ENCODE data around the gene UCMA. TPM values are rescaled to one million over a fixed set of nuclear protein-coding genes. Genes with fewer than 3 reads are reported as not detected.

UCMA gene
- total and polyA plus RNA-seq, 9 of the 15 experiments (the other 6 are each of a cell fraction or from before 2014, with no cell fraction given): not detected

DNA sequence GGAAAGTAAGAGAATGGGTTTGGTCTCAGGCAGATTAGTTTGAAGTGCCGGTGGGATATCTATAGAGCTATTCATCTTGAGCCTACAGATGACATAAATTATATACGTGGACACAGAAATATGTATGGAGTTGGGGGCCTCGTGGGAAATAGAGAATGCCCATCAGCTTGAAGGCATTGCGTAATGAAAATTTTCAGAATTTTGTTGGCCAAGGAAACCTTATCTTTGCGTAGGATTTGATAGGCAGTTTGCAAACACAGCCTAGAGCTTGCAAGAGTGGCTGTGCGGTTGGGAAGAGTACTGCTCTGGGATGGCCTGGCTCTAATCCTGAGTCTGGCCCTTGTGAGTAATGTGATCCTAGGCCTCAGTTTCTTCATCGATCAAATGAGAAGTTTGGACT lies 40.5 kb downstream of the UCMA start:
- Histone ChIP-seq H3K27ac (ENCODE audit: extremely low read depth, low read depth, low read length) (no peak overlapping the region), H4K20me1 (replicated peaks; ENCODE audit: control insufficient read depth, insufficient read depth, low read length) (no peaks in the 10 kb centered on the region), H3K79me2 (ENCODE audit: control insufficient read depth, insufficient read depth, low read length) (no peaks in the 10 kb centered on the region), H2AFZ (ENCODE audit: low read depth, low read length) (no peak overlapping the region), H3K4me2 (ENCODE audit: insufficient read depth, low read length) (no peak overlapping the region), H3K36me3 (ENCODE audit: control insufficient read depth, insufficient read depth, low read length) (peaks cover 95% of the 10 kb centered on the region), H3K9ac (ENCODE audit: insufficient read depth in 1 of 2, low read depth in 2 of 2, low read length in 2 of 2) (no peak overlapping the region), H3K9me1 (ENCODE audit: control insufficient read depth, insufficient read depth, low read length) (no peaks in the 10 kb centered on the region), H3K4me3 (no peak overlapping the region), H3K4me1 (replicated peaks in 1 of 2; ENCODE audit: control insufficient read depth in 2 of 2, insufficient read depth in 2 of 2, low read length in 2 of 2) (no peaks in the 10 kb centered on the region), H3K27me3 (ENCODE audit: control insufficient read depth in 2 of 2, insufficient read depth in 2 of 2, low read length in 2 of 2) (no peaks in the 10 kb centered on the region), H3K9me3 (replicated peaks; ENCODE audit: control insufficient read depth, insufficient read depth, low read depth, low read length) (no peaks in the 10 kb centered on the region)
- intact Hi-C loops (cut with micrococcal nuclease): no loop called here
- ChIA-PET POLR2A (interaction anchor here (0.8 to 1.9 kb wide), 2 partner anchors 17 to 106 kb away, joined by 3 to 8 read pairs; partner anchors contain the start of gene PHYH), CTCF (ENCODE audit: low intra/inter-chr PET ratio) (no interaction called here)
- BruUV-seq (replicated peaks): no TSS peak
- DNase-seq (ENCODE audit: extremely low read depth in 1 of 4, low spot score in 3 of 4): no peak
- TF ChIP-seq SPI1 (IDR thresholded peaks at IDR 0.05; ENCODE audit: borderline replicate concordance, low read depth, low read length): no peak
- peak; percentile 62 for TF ChIP-seq CEBPB (tag; IDR thresholded peaks at IDR 0.05)
- TF ChIP-seq CEBPG (CRISPR knock-in tag; IDR thresholded peaks at IDR 0.05): no peak
- 0 out of 4 replicates have a peak, but pooled peaks of 1 of the 2 experiments have one; percentile 27 for TF ChIP-seq CEBPG (tag; conservative IDR thresholded peaks at IDR 0.05 in 1 of 2, IDR thresholded peaks at IDR 0.05 in 1 of 2)
- 93% methylated on average over 7 of the region's 7 CpGs for WGBS (ENCODE audit: insufficient coverage, low coverage, missing lambda C conversion rate)
- no peak for ATAC-seq
- in situ Hi-C loops (cut with MboI): no loop called here
- FAIRE-seq: no peak

DNA sequence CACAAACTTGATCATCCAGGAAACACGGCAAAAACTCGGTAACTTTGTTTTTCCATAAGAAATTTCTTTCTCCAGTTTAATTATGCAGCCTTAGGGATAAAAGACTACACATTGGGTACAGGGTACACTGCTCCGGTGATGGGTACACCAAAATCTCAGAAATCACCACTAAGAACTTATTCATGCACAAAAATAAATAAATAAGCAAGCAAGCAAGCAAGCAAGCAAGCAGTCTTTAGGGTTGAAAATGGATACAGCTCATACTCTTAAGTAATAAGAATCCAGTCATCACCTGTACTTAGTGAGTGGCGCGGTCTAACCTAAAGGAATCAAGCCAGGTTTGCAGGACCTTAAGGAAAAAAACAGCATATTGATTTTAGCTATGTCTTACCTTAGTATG lies 42.8 kb downstream of the UCMA start:
- Histone ChIP-seq H3K4me2 (ENCODE audit: insufficient read depth, low read length) (no peak overlapping the region), H3K27ac (ENCODE audit: extremely low read depth, low read depth, low read length) (no peak overlapping the region), H3K36me3 (ENCODE audit: control insufficient read depth, insufficient read depth, low read length) (peaks cover 97% of the 10 kb centered on the region), H3K27me3 (ENCODE audit: control insufficient read depth in 2 of 2, insufficient read depth in 2 of 2, low read length in 2 of 2) (no peaks in the 10 kb centered on the region), H4K20me1 (replicated peaks; ENCODE audit: control insufficient read depth, insufficient read depth, low read length) (no peaks in the 10 kb centered on the region), H3K9ac (ENCODE audit: insufficient read depth in 1 of 2, low read depth in 2 of 2, low read length in 2 of 2) (no peak overlapping the region), H3K4me1 (replicated peaks in 1 of 2; ENCODE audit: control insufficient read depth in 2 of 2, insufficient read depth in 2 of 2, low read length in 2 of 2) (no peaks in the 10 kb centered on the region), H3K9me3 (replicated peaks; ENCODE audit: control insufficient read depth, insufficient read depth, low read depth, low read length) (no peaks in the 10 kb centered on the region), H3K79me2 (ENCODE audit: control insufficient read depth, insufficient read depth, low read length) (no peaks in the 10 kb centered on the region), H2AFZ (ENCODE audit: low read depth, low read length) (no peak overlapping the region), H3K9me1 (ENCODE audit: control insufficient read depth, insufficient read depth, low read length) (no peaks in the 10 kb centered on the region), H3K4me3 (no peak overlapping the region)
- POLR2A ChIA-PET: interaction anchor here (0.7 to 1.2 kb wide), 2 partner anchors 13 to 15 kb away, joined by 3 to 5 read pairs; no protein-coding TSS in a partner anchor
- FAIRE-seq (no peak), DNase-seq (ENCODE audit: extremely low read depth in 1 of 4, low spot score in 3 of 4) (no peak), ATAC-seq (no peak)
- intact Hi-C loops (cut with micrococcal nuclease): no loop called here
- CTCF ChIA-PET (ENCODE audit: low intra/inter-chr PET ratio): no interaction called here
- no TSS peak for BruUV-seq (replicated peaks)
- TF ChIP-seq, protein P1, sequence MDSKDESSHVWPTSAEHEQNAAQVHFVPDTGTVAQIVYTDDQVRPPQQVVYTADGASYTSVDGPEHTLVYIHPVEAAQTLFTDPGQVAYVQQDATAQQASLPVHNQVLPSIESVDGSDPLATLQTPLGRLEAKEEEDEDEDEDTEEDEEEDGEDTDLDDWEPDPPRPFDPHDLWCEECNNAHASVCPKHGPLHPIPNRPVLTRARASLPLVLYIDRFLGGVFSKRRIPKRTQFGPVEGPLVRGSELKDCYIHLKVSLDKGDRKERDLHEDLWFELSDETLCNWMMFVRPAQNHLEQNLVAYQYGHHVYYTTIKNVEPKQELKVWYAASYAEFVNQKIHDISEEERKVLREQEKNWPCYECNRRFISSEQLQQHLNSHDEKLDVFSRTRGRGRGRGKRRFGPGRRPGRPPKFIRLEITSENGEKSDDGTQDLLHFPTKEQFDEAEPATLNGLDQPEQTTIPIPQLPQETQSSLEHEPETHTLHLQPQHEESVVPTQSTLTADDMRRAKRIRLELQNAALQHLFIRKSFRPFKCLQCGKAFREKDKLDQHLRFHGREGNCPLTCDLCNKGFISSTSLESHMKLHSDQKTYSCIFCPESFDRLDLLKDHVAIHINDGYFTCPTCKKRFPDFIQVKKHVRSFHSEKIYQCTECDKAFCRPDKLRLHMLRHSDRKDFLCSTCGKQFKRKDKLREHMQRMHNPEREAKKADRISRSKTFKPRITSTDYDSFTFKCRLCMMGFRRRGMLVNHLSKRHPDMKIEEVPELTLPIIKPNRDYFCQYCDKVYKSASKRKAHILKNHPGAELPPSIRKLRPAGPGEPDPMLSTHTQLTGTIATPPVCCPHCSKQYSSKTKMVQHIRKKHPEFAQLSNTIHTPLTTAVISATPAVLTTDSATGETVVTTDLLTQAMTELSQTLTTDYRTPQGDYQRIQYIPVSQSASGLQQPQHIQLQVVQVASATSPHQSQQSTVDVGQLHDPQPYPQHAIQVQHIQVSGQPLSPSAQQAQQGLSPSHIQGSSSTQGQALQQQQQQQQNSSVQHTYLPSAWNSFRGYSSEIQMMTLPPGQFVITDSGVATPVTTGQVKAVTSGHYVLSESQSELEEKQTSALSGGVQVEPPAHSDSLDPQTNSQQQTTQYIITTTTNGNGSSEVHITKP (IDR thresholded peaks at IDR 0.05; ENCODE audit: partially characterized antibody): peak; percentile 71
- TF ChIP-seq, protein P2, sequence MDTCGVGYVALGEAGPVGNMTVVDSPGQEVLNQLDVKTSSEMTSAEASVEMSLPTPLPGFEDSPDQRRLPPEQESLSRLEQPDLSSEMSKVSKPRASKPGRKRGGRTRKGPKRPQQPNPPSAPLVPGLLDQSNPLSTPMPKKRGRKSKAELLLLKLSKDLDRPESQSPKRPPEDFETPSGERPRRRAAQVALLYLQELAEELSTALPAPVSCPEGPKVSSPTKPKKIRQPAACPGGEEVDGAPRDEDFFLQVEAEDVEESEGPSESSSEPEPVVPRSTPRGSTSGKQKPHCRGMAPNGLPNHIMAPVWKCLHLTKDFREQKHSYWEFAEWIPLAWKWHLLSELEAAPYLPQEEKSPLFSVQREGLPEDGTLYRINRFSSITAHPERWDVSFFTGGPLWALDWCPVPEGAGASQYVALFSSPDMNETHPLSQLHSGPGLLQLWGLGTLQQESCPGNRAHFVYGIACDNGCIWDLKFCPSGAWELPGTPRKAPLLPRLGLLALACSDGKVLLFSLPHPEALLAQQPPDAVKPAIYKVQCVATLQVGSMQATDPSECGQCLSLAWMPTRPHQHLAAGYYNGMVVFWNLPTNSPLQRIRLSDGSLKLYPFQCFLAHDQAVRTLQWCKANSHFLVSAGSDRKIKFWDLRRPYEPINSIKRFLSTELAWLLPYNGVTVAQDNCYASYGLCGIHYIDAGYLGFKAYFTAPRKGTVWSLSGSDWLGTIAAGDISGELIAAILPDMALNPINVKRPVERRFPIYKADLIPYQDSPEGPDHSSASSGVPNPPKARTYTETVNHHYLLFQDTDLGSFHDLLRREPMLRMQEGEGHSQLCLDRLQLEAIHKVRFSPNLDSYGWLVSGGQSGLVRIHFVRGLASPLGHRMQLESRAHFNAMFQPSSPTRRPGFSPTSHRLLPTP (IDR thresholded peaks at IDR 0.05; ENCODE audit: borderline replicate concordance, extremely low read depth, insufficient read length): no peak
- no peak for TF ChIP-seq POLR2B (IDR thresholded peaks at IDR 0.05; ENCODE audit: low read depth, partially characterized antibody)
- in situ Hi-C loops (cut with MboI): no loop called here
- 98% methylated on average over 5 of the region's 5 CpGs for WGBS (ENCODE audit: insufficient coverage, low coverage, missing lambda C conversion rate)

Data from K562 (cell line).